ENCODE results near the gene CNTN4.
"Not testable (repeated sequence)": the region's sequence is repeated elsewhere in the genome, so short reads cannot be mapped to it uniquely, and the experiment has no call there.

The CNTN4 gene

DNA sequence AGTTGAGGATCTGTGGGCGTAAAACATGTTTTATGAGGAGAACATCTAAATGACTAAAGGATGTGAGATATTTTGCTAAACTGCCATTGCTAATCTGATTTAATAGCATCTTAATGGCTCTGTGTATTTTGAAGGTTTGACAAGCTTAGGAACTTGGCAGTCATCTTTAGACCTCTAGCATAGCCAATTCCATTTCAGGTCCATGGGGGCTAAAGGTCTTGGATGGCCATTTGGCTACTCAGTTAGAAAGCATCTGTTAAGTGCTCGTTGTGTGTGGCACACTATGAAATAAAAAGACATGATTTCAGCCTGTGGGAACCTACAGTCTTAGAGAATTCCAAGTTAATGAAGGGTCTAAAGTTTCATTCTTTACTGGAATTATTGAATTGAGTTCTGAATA, 775.3 kb downstream of the CNTN4 start:
- no peak for DNase-seq

DNA sequence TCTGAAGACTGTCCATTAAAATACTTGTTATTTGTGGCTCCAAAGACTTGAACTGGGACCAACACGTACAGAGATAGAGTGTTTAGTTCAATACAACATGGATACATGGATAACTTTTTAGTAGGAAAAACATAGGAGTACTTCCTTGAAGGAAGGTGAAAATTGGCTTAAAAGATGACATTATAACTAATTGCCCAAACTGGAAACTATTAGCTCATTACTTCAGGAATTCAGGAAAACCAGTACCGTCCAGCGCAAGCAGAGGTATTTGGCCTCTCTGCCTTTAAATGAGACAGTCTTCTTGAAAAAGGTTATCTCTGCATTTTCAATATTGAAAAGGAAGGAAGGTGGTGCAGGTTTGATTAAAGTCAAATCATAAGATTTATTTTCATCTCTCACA, 777.0 kb downstream of the CNTN4 start:
- DNase-seq = no peak

DNA sequence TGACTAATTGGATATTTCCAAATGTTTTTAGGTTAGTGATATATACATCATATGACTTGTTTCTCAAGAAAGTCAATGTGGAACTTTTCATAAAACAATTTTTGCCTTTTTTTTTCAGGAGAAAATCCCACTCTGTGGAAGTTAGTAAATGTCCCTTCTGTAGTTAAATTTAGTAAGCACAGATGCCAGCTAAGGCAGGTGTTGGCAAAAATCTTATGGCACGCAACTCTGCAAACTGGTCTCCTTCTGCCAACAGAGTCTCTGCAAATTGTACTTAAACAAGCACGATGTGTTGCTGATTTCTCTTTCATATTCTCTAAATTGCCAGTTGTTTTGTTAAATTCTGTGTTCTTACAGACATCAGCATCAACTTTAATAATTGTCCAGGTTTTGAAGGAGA, 777.7 kb downstream of the CNTN4 start:
- DNase-seq = no peak

GRCh38 chr3:2879023-2879422, 780.4 kb downstream of the CNTN4 start:
- no peak for DNase-seq

GRCh38 chr3:2879587-2879986, 780.9 kb downstream of the CNTN4 start:
- no peak for DNase-seq

DNA sequence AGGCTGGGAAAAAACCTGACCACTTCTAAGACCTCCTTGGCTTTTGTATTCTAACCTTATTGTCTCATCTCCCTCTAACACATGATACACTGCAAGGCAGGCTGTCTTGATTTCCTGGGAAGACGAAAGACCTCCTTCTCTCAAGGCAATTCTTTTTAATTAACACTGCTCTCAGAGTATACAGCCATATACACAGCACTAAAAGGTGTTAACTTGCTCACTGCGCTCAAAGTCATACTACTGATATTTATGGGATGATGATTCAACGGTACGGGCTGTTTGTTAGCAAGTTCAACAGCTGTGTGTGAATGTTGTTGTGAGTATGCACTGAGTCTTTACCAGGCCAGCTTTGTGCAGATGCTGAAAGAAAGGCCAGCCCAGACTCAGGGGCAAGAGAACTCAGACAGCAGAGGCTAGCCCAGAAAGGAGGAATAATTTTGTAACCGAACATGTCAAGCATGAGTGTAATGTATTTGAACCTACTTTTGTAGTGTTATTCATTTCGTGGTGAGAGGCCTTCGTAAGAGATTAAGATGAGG, 781.6 kb downstream of the CNTN4 start:
- no peak for DNase-seq

- DNase-seq = no peak
Measured at GRCh38 chr3:2883283-2883682, 784.6 kb downstream of the CNTN4 start.

DNA sequence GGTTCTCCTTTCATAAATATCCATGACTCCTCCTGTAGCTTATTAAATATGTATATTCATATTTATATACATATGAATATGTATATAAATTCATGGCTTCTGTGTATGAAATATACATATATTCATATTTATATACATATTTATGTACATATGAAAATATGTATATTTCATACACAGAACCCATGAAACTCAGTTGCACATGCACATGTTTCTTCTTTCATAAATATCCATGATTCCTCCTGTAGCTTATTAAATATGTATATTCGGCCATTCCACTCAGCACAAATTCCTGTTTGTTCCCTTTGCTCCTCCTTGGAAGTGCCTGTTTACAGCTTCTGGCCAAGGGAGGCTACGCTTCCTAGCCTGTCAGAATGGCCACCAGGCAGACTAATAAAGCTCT, 789.9 kb downstream of the CNTN4 start:
- no peak for DNase-seq

DNA sequence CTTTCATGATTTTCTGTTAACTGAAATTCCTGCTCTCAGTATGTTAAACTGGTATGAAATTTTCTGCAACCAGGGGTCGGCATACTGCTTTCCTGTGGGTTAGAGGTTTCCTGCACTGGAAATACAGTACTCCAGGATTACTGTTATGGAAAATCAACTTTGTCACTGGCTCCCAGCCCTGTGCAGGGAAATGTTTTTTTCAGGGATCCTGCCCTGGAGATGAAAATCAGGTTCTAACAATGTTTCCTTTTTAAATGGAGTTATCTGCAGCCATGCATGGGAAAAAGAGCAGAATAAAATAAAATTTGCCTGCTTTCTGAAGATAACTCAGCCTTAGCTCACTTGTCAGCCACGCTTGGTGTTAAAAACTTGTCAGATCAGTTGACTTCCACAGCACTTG, 791.1 kb downstream of the CNTN4 start:
- no peak for DNase-seq

GRCh38 chr3:2896308-2896939, 797.8 kb downstream of the CNTN4 start:
- no peak for DNase-seq

DNA sequence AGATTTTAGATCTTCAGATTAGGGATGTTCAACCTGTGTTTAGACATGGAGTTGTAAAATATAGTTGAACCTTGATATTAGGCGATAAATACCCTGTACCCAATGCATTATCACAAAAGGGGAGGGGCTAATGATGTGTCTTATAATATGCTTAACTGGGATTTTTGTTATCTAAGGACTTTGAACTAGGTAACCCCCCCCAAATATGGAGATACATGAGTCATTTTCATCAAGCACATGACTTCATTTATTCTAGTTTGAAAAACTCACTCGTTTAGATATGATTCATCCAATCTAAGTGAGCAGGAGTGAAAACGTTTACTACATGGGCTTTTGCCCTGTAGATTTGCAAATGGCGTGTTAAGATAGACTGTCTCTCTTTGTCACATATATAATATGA, 799.2 kb downstream of the CNTN4 start:
- DNase-seq = no peak

DNA sequence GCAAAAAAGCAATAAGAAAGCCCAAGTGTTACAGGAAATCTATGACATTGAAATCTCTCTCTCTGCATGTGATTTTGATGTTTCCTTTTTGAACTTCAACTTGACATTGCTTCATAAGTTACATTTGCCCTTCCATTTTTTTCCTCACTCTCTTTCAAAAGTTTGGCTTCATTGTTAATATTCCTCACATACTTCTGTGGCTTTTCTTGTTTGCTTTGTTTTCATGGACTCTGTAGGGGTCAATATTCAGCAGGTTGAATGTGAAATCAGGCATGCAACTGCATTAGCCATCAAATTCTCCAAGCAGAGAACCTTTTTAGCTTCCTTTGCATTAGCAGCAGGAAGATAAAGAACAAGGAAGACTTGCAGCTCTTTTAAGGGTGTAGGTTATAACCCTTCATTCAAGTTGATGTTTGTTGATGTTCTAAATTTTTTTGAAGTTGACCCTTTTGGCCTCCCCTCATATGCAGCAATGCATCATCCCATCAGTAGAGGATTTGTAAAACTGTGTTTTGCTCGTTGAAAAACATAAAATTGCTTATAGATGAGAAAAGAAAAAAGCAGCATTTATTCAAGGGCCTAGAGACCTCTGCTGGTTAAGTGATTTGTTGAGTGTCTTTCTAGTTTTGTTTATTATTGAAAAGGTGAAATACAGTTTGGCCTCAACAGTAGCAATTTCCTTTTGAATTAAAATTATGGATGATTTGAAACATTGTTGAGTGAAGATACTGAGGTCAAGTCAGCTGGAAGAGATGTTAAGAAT, 800.1 kb downstream of the CNTN4 start:
- no peak for DNase-seq

GRCh38 chr3:2904054-2904453, 805.4 kb downstream of the CNTN4 start:
- DNase-seq = no peak

- DNase-seq = no peak
Measured at GRCh38 chr3:2908693-2909351, 810.2 kb downstream of the CNTN4 start.

DNA sequence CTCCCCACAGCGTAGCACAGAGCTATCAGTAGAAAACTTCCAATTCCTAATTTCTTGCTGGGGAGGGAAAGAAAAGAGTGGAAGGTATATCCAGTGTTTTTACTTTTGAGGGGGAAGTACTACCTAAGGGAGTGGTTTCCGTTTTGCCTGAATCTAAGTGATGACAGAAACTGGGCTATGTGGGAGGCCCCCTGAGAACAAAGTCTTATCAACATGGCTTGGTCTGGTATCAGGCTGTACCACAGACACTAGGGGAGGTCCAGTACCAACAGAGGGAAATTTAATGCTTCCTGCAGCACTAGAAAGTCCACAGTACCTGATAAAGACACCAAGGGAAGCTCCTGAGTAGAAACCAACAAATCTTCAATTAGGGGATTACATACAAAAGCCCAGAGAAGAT, 812.3 kb downstream of the CNTN4 start:
- no peak for DNase-seq

- DNase-seq = no peak
Measured at GRCh38 chr3:2915826-2916225, 817.2 kb downstream of the CNTN4 start.

DNA sequence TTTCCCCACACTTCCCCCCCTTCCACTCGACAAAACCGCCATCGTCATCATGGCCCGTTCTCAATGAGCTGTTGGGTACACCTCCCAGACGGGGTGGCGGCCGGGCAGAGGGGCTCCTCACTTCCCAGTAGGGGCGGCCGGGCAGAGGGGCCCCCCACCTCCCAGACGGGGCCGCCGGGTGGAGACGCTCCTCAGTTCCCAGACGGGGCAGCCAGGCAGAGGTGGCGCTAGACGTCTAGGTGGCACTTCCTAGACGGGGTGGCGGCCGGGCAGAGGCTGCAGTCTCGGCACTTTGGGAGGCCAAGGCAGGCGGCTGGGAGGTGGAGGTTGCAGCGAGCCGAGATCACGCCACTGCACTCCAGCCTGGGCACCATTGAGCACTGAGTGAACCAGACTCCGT, 818.0 kb downstream of the CNTN4 start:
- not testable (repeated sequence) for DNase-seq

GRCh38 chr3:2920103-2920502, 821.4 kb downstream of the CNTN4 start:
- DNase-seq = no peak

DNA sequence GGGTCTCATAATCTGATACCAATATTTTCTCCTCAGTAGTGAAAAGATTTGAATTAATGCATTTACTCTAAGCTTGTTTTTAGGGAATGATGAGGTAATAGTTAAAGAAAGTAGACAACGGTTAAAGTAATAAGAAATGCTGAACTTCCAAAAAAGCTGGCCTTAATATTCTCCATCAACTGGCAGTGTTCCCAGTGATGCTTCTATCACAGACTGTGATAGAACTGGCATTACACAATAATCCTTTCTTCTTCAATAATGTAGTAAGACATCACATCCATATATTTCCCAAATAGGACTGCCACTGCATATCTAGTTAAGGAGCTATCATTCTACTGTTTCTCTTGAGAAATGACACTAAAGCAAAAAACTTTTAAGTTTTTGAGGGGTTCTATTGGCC, 822.8 kb downstream of the CNTN4 start:
- no peak for DNase-seq

- no peak for DNase-seq
Measured at GRCh38 chr3:2921903-2922302, 823.2 kb downstream of the CNTN4 start.

GRCh38 chr3:2923390-2923789, 824.7 kb downstream of the CNTN4 start:
- DNase-seq = no peak

DNA sequence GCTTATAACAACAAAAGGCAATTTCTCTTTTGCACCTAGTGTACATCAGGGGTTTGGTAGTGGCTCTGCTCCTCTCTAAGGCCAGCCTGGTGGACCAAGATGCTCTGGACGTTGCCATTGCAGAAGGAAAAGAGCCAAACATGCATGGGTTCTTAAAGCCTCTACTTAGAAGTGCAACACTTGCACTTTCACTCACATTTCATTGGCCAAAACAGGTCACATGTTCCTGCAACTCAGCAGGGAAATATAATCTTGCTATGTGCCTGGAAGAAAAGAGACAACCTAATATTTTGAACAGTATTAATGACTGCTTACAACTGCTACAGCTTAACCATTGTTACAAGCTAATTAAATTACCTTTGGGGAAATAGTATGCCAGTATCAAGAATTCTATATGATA, 828.6 kb downstream of the CNTN4 start:
- no peak for DNase-seq

DNA sequence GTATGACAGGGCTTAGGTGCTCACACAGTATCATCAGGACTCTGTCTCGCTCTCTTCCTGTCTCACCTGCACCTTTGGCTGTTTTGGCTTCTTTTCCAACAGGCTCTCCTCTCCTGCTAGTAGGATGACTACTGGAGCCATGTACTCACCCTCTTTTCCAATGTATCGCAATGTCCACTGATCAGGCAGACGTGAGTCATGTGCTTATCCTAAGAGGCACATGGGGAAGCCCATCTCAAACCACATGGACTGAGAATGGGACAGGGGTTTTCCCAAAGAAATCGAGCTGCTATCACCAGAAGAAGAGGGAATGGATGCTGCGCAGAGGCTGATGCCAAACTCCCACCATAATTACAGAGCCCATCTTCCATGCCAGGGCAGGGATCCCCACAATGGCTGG, 830.9 kb downstream of the CNTN4 start:
- no peak for DNase-seq

GRCh38 chr3:2931265-2931664, 832.6 kb downstream of the CNTN4 start:
- DNase-seq = no peak
